H9 (cell line): ENCODE results near the gene TUFT1. TPM values are rescaled to one million over a fixed set of nuclear protein-coding genes. Genes with fewer than 3 reads are reported as not detected.

Source experiments
- DNase-seq: peaks from one replicate; pipeline ENCODE4 v3.0.0-alpha.2; 2017
- H2AFZ ChIP-seq: one replicate; pipeline ENCODE4 v1.6.1; 2013; ENCODE audit warnings: mild to moderate bottlenecking, low read length, control low read depth, moderate library complexity
- H2AK5ac ChIP-seq: 2 replicates; pipeline ENCODE4 v1.6.1; 2013; ENCODE audit warnings: low read length, control low read depth, mixed read lengths; ENCODE audit not compliant: insufficient read length
- H2BK120ac ChIP-seq: one replicate; pipeline ENCODE4 v1.6.1; 2013; ENCODE audit warnings: low read depth, mild to moderate bottlenecking, low read length, control low read depth, inconsistent platforms; ENCODE audit not compliant: poor library complexity, severe bottlenecking
- H2BK12ac ChIP-seq: 2 replicates; pipeline ENCODE4 v1.6.1; 2013; ENCODE audit warnings: low read length, control low read depth, mixed read lengths, low read depth; ENCODE audit not compliant: insufficient read length
- H2BK15ac ChIP-seq: 2 replicates; pipeline ENCODE4 v1.6.1; 2013; ENCODE audit warnings: low read depth, low read length, control low read depth
- H2BK20ac ChIP-seq: one replicate; pipeline ENCODE4 v1.6.1; 2013; ENCODE audit warnings: low read depth, mild to moderate bottlenecking, low read length, control low read depth, inconsistent platforms; ENCODE audit not compliant: poor library complexity, severe bottlenecking
- H2BK5ac ChIP-seq: 2 replicates; pipeline ENCODE4 v1.6.1; 2013; ENCODE audit warnings: low read length, control low read depth, mixed read lengths; ENCODE audit not compliant: insufficient read length
- H3K14ac ChIP-seq: 2 replicates; pipeline ENCODE4 v1.6.1; 2013; ENCODE audit warnings: low read length, control low read depth; ENCODE audit not compliant: insufficient read depth
- H3K18ac ChIP-seq: 2 replicates; pipeline ENCODE4 v1.6.1; 2013; ENCODE audit warnings: low read depth, mild to moderate bottlenecking, mixed read lengths, low read length, control low read depth; ENCODE audit not compliant: insufficient read length
- H3K23ac ChIP-seq: 2 replicates; pipeline ENCODE4 v1.6.1; 2013; ENCODE audit warnings: low read length, control low read depth, mixed read lengths, low read depth; ENCODE audit not compliant: insufficient read length
- H3K23me2 ChIP-seq: 2 replicates; pipeline ENCODE4 v1.6.1; 2013; ENCODE audit warnings: low read depth, mild to moderate bottlenecking, mixed read lengths, low read length, control low read depth; ENCODE audit not compliant: insufficient read length, poor library complexity, severe bottlenecking
- H3K27ac ChIP-seq: 2 replicates; pipeline ENCODE4 v1.5.1; 2013; ENCODE audit warnings: low read length, control low read depth, mixed read lengths, low read depth; ENCODE audit not compliant: insufficient read length
- H3K27me3 ChIP-seq: 2 replicates; pipeline ENCODE4 v1.6.1; 2013; ENCODE audit warnings: low read length, control low read depth, inconsistent platforms; ENCODE audit not compliant: insufficient read depth
- H3K4ac ChIP-seq: 2 replicates; pipeline ENCODE4 v1.6.1; 2013; ENCODE audit warnings: low read depth, mild to moderate bottlenecking, control low read depth, inconsistent platforms, low read length, moderate library complexity
- H3K4me1 ChIP-seq: 2 replicates; pipeline ENCODE4 v1.6.1; 2013; ENCODE audit warnings: low read length, control low read depth, inconsistent platforms; ENCODE audit not compliant: insufficient read depth
- H3K4me2 ChIP-seq: 2 replicates; pipeline ENCODE4 v1.6.1; 2013; ENCODE audit warnings: low read length, control low read depth, mixed read lengths; ENCODE audit not compliant: insufficient read length, insufficient read depth
- H3K56ac ChIP-seq: 2 replicates; pipeline ENCODE4 v1.6.1; 2013; ENCODE audit warnings: low read depth, mild to moderate bottlenecking, mixed read lengths, low read length, control low read depth; ENCODE audit not compliant: insufficient read length
- H3K79me1 ChIP-seq: 2 replicates; pipeline ENCODE4 v1.6.1; 2013; ENCODE audit warnings: low read depth, mild to moderate bottlenecking, moderate library complexity, low read length, control low read depth, inconsistent platforms; ENCODE audit not compliant: insufficient read depth, poor library complexity, severe bottlenecking
- H3K79me2 ChIP-seq: 2 replicates; pipeline ENCODE4 v1.6.1; 2013; ENCODE audit warnings: low read length, control low read depth, inconsistent platforms; ENCODE audit not compliant: insufficient read depth
- H3K9ac ChIP-seq: 2 replicates; pipeline ENCODE4 v1.6.1; 2013; ENCODE audit warnings: low read length, control low read depth, mixed read lengths; ENCODE audit not compliant: insufficient read length; ENCODE audit errors: extremely low read depth
- H3K9me3 ChIP-seq: one replicate; pipeline ENCODE4 v1.6.1; 2013; ENCODE audit warnings: low read depth, low read length, inconsistent platforms; ENCODE audit not compliant: control insufficient read depth
- H3T11ph ChIP-seq: one replicate; pipeline ENCODE4 v1.6.1; 2013; ENCODE audit warnings: mild to moderate bottlenecking, low read length, control low read depth, inconsistent platforms
- H4K20me1 ChIP-seq: one replicate; pipeline ENCODE4 v1.6.1; 2013; ENCODE audit not compliant: control insufficient read depth, insufficient read length, insufficient read depth
- H4K5ac ChIP-seq: 2 replicates; pipeline ENCODE4 v1.6.1; 2013; ENCODE audit warnings: low read depth, mild to moderate bottlenecking, mixed read lengths, low read length, control low read depth; ENCODE audit not compliant: insufficient read length
- H4K8ac ChIP-seq: replicated peaks from 2 replicates; pipeline ENCODE4 v1.6.1; 2013; ENCODE audit warnings: low read length, control low read depth, mixed read lengths, low read depth; ENCODE audit not compliant: insufficient read length
- H4K91ac ChIP-seq: 2 replicates; pipeline ENCODE4 v1.6.1; 2013; ENCODE audit warnings: low read depth, mild to moderate bottlenecking, moderate library complexity, mixed read lengths, low read length, control low read depth; ENCODE audit not compliant: insufficient read length
- H3K27ac Mint-ChIP-seq, 3 experiments: 2 replicates in 2 of 3; 3 replicates in 1 of 3; pipeline ENCODE4 v1.8.0; 2020 to 2021; ENCODE audit warnings: mixed read lengths in 3 of 3, mild to moderate bottlenecking in 1 of 3, moderate library complexity in 1 of 3
- H3K27me3 Mint-ChIP-seq: 2 replicates; pipeline ENCODE4 v1.8.0; 2021; ENCODE audit warnings: low read depth, mild to moderate bottlenecking, moderate library complexity, mixed read lengths
- H3K36me3 Mint-ChIP-seq, 3 experiments: 2 replicates in 2 of 3; 3 replicates in 1 of 3; pipeline ENCODE4 v1.8.0; 2020 to 2021; ENCODE audit warnings: low read depth in 3 of 3, mixed read lengths in 3 of 3; ENCODE audit not compliant: insufficient read depth in 1 of 3
- H3K4me1 Mint-ChIP-seq, 2 experiments: 2 replicates each; pipeline ENCODE4 v1.8.0; 2020; ENCODE audit warnings: mixed read lengths in 2 of 2
- H3K4me3 Mint-ChIP-seq, 2 experiments: 2 replicates in 1 of 2; 3 replicates in 1 of 2; pipeline ENCODE4 v1.8.0; 2020 to 2021; ENCODE audit warnings: mild to moderate bottlenecking in 2 of 2, mixed read lengths in 2 of 2, moderate library complexity in 1 of 2
- H3K9me3 Mint-ChIP-seq, 2 experiments: 2 replicates in 1 of 2; 3 replicates in 1 of 2; pipeline ENCODE4 v1.8.0; 2020; ENCODE audit warnings: mild to moderate bottlenecking in 2 of 2, mixed read lengths in 2 of 2, moderate library complexity in 1 of 2
- CTCF ChIP-seq: fragments of 200-600 bp; sonication (generic); conservative IDR thresholded peaks from 3 replicates; pipeline ENCODE4 v1.8.0; 2021; ENCODE audit warnings: antibody characterized with exemption, mild to moderate bottlenecking
- WGBS: extraction: QIAGEN DNeasy Blood & Tissue Kit; methylation state at CpG from one replicate; pipeline ENCODE4 v1.1.7; 2013; ENCODE audit warnings: missing lambda C conversion rate, low lambda C conversion rate, mixed read lengths; ENCODE audit not compliant: insufficient read length; ENCODE audit errors: extremely low coverage; 5-methylcytosine and 5-hydroxymethylcytosine counted together
- total RNA-seq: library from RNA; stranded (reverse); gene quantifications from 2 replicates; pipeline ENCODE4 v1.2.1, GENCODE V29; 2021

Gene TUFT1
- total RNA-seq, 1 experiment from 2014 or later, result 6.2 TPM

DNA sequence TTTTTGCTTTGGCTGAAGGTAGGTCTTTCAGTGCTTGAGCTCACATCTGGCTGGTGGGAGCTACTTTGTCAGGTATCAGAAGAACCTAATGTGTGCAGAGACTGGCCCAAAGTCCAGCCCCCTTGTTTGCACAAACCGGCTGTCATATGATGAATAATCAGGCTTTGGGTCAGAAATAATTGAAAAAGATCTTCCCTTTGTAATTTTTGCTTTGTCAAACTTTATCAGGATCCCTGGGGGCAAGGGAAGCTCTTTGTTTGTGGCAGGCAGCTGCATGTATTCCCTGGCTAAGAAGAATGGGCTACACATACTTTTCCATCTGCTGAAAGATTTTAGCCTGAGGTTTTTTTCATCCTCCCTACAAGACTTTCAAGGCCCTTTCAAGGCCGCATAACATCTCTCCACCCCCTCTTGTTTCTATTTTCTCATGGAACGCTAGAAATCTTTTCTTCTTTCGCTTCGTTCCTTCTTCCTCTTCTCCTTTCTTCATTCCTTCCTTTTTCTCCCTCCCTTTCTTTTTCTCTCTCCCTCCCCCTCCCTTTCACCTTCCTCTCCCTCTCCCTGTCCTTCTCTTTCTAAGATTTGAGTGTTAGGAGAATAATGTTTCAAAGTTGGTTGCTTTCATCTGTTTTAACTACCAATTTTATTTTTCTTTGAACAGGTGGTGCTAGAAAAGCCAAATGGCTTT, 25.5 kb downstream of the TUFT1 start:
- H3K14ac ChIP-seq, result no peak overlapping the region
- no peak overlapping the region for H3K27ac ChIP-seq
- H2BK12ac ChIP-seq, result no peak overlapping the region
- H3K9me3 ChIP-seq, result no peaks in the 10 kb centered on the region
- no peak for TF ChIP-seq CTCF
- no peak overlapping the region for H2BK5ac ChIP-seq
- no peak overlapping the region for H3K18ac ChIP-seq
- no peak overlapping the region for H3K4ac ChIP-seq
- Mint-ChIP-seq H3K27me3 (no peaks in the 10 kb centered on the region), H3K4me3 (no peak overlapping the region), H3K4me1 (peaks cover 7 to 10% of the 10 kb centered on the region in 2 experiments; a peak in 3 of 4 replicates), H3K27ac (peak overlapping the region in 2 of 3 experiments; percentile 2 to 71; a peak in 4 of 7 replicates), H3K9me3 (no peaks in the 10 kb centered on the region), H3K36me3 (peaks cover 2 to 27% (median 19%) of the 10 kb centered on the region in 3 experiments; a peak in 6 of 7 replicates)
- no peak overlapping the region for H4K91ac ChIP-seq
- H3K23me2 ChIP-seq, result no peaks in the 10 kb centered on the region
- no peaks in the 10 kb centered on the region for H3K79me2 ChIP-seq
- H3K4me1 ChIP-seq, result no peaks in the 10 kb centered on the region
- no peak overlapping the region for H3K23ac ChIP-seq
- H2AK5ac ChIP-seq, result no peak overlapping the region
- H2BK120ac ChIP-seq, result no peak overlapping the region
- H2BK15ac ChIP-seq, result no peak overlapping the region
- no peaks in the 10 kb centered on the region for H3K27me3 ChIP-seq
- no peaks in the 10 kb centered on the region for H4K20me1 ChIP-seq
- H3T11ph ChIP-seq, result no peak overlapping the region
- no peak overlapping the region for H4K8ac ChIP-seq
- H3K9ac ChIP-seq, result no peak overlapping the region
- no peak overlapping the region for H2AFZ ChIP-seq
- H3K79me1 ChIP-seq, result no peaks in the 10 kb centered on the region
- H2BK20ac ChIP-seq, result no peak overlapping the region
- H4K5ac ChIP-seq, result no peak overlapping the region
- no peak overlapping the region for H3K56ac ChIP-seq
- DNase-seq, result no peak
- WGBS, result 100% methylated on average over 1 of the region's 5 CpGs
- H3K4me2 ChIP-seq, result no peak overlapping the region
